ENCODE measurements around the gene NRG3. TPM values are rescaled to one million over a fixed set of nuclear protein-coding genes. Genes with fewer than 3 reads are reported as not detected.

Gene NRG3
- total RNA-seq, 1 experiment from 2014 or later, result 0.66 TPM

GRCh38 chr10:82826132-82826531 is 951.1 kb downstream of the NRG3 start:
- H3K9me3 ChIP-seq, result no peaks in the 10 kb centered on the region
- no peaks in the 10 kb centered on the region for H3K27me3 Mint-ChIP-seq (ENCODE audit: insufficient read depth, unreplicated experiment)
- no peaks in the 10 kb centered on the region for H3K36me3 Mint-ChIP-seq (ENCODE audit: insufficient read depth, unreplicated experiment)
- no peak for TF ChIP-seq CTCF (IDR thresholded peaks at IDR 0.05; ENCODE audit: insufficient read depth in 1 of 2, low read depth in 1 of 2, low read length in 1 of 2, severe bottlenecking in 1 of 2, unreplicated experiment in 1 of 2)
- no peak for DNase-seq
- intact Hi-C loops (cut with micrococcal nuclease; ENCODE audit: unreplicated experiment), result no loop called here
- ChIA-PET POLR2A (no interaction called here), CTCF (interaction anchor here (0.5 kb wide), 1 partner anchor 1200 kb away, joined by 4 read pairs; no protein-coding TSS in a partner anchor)
- H3K4me3 ChIP-seq (ENCODE audit: low read depth, low read length), result no peak overlapping the region
- BruUV-seq (replicated peaks), result no TSS peak
- no peaks in the 10 kb centered on the region for H3K27me3 ChIP-seq (replicated peaks; ENCODE audit: control insufficient read depth, insufficient read depth, low read length)
- H3K9me3 Mint-ChIP-seq (ENCODE audit: unreplicated experiment), result no peaks in the 10 kb centered on the region
- H3K4me3 Mint-ChIP-seq (ENCODE audit: unreplicated experiment), result no peak overlapping the region
- H3K27ac Mint-ChIP-seq (ENCODE audit: unreplicated experiment), result no peak overlapping the region
- H3K36me3 ChIP-seq (ENCODE audit: control insufficient read depth, insufficient read depth, low read length), result no peaks in the 10 kb centered on the region
- no peaks in the 10 kb centered on the region for H3K4me1 ChIP-seq
- no peaks in the 10 kb centered on the region for H3K4me1 Mint-ChIP-seq (ENCODE audit: low read depth, unreplicated experiment)

GRCh38 chr10:82827901-82828300 is 952.9 kb downstream of the NRG3 start:
- no peak overlapping the region for H3K27ac Mint-ChIP-seq (ENCODE audit: unreplicated experiment)
- no peak overlapping the region for H3K4me3 ChIP-seq (ENCODE audit: low read depth, low read length)
- H3K27me3 Mint-ChIP-seq (ENCODE audit: insufficient read depth, unreplicated experiment), result no peaks in the 10 kb centered on the region
- no TSS peak for BruUV-seq (replicated peaks)
- CTCF ChIA-PET, result no interaction called here
- no peaks in the 10 kb centered on the region for H3K36me3 Mint-ChIP-seq (ENCODE audit: insufficient read depth, unreplicated experiment)
- no peaks in the 10 kb centered on the region for H3K36me3 ChIP-seq (ENCODE audit: control insufficient read depth, insufficient read depth, low read length)
- no peaks in the 10 kb centered on the region for H3K27me3 ChIP-seq (replicated peaks; ENCODE audit: control insufficient read depth, insufficient read depth, low read length)
- H3K4me1 Mint-ChIP-seq (ENCODE audit: low read depth, unreplicated experiment), result no peaks in the 10 kb centered on the region
- no peak overlapping the region for H3K4me3 Mint-ChIP-seq (ENCODE audit: unreplicated experiment)
- no peaks in the 10 kb centered on the region for H3K9me3 ChIP-seq
- POLR2A ChIA-PET, result no interaction called here
- no peaks in the 10 kb centered on the region for H3K9me3 Mint-ChIP-seq (ENCODE audit: unreplicated experiment)
- no peak for DNase-seq
- TF ChIP-seq CTCF (IDR thresholded peaks at IDR 0.05; ENCODE audit: insufficient read depth in 1 of 2, low read depth in 1 of 2, low read length in 1 of 2, severe bottlenecking in 1 of 2, unreplicated experiment in 1 of 2), result no peak
- intact Hi-C loops (cut with micrococcal nuclease; ENCODE audit: unreplicated experiment), result no loop called here
- H3K4me1 ChIP-seq, result no peaks in the 10 kb centered on the region

GRCh38 chr10:82847242-82847641 is 972.2 kb downstream of the NRG3 start:
- POLR2A ChIA-PET, result no interaction called here
- Mint-ChIP-seq H3K4me3 (ENCODE audit: unreplicated experiment) (no peak overlapping the region), H3K9me3 (ENCODE audit: unreplicated experiment) (no peaks in the 10 kb centered on the region), H3K36me3 (ENCODE audit: insufficient read depth, unreplicated experiment) (no peaks in the 10 kb centered on the region), H3K4me1 (ENCODE audit: low read depth, unreplicated experiment) (no peaks in the 10 kb centered on the region), H3K27ac (ENCODE audit: unreplicated experiment) (no peak overlapping the region), H3K27me3 (ENCODE audit: insufficient read depth, unreplicated experiment) (peaks cover 3% of the 10 kb centered on the region)
- Histone ChIP-seq H3K27me3 (replicated peaks; ENCODE audit: control insufficient read depth, insufficient read depth, low read length) (no peaks in the 10 kb centered on the region), H3K4me3 (ENCODE audit: low read depth, low read length) (no peak overlapping the region), H3K9me3 (no peaks in the 10 kb centered on the region), H3K36me3 (ENCODE audit: control insufficient read depth, insufficient read depth, low read length) (no peaks in the 10 kb centered on the region), H3K4me1 (no peaks in the 10 kb centered on the region)
- BruUV-seq (replicated peaks), result no TSS peak
- DNase-seq, result no peak
- CTCF ChIA-PET, result no interaction called here
- no peak for TF ChIP-seq CTCF (IDR thresholded peaks at IDR 0.05; ENCODE audit: insufficient read depth in 1 of 2, low read depth in 1 of 2, low read length in 1 of 2, severe bottlenecking in 1 of 2, unreplicated experiment in 1 of 2)
- intact Hi-C loops (cut with micrococcal nuclease; ENCODE audit: unreplicated experiment), result loop anchor here (10.0 kb wide), 1 partner anchor 762 kb away; no protein-coding TSS in a partner anchor

Measured in Caco-2 (cell line).